IPS-15b (cell line): Measurements from ENCODE around the gene TRRAP.

ENCODE experiments used
- H3K27me3 ChIP-seq: one replicate; pipeline ENCODE4 v1.6.1; 2013; ENCODE audit warnings: low read length; ENCODE audit not compliant: control insufficient read depth, insufficient read depth
- H3K36me3 ChIP-seq: one replicate; pipeline ENCODE4 v1.6.1; 2013; ENCODE audit warnings: low read length; ENCODE audit not compliant: control insufficient read depth, insufficient read depth
- H3K4me1 ChIP-seq: one replicate; pipeline ENCODE4 v1.6.1; 2013; ENCODE audit warnings: mild to moderate bottlenecking, low read length; ENCODE audit not compliant: control insufficient read depth, insufficient read depth
- H3K4me3 ChIP-seq: one replicate; pipeline ENCODE4 v1.5.1; 2013; ENCODE audit warnings: low read depth, low read length
- H3K9ac ChIP-seq: one replicate; pipeline ENCODE4 v1.6.1; 2013; ENCODE audit warnings: low read depth, mild to moderate bottlenecking, low read length
- H3K9me3 ChIP-seq: one replicate; pipeline ENCODE4 v1.6.1; 2013; ENCODE audit warnings: mild to moderate bottlenecking, low read length; ENCODE audit not compliant: control insufficient read depth, insufficient read depth

Gene TRRAP

GRCh38 chr7:98981701-98982100 lies 103.4 kb downstream of the TRRAP start:
- H3K9ac ChIP-seq = no peak overlapping the region
- H3K4me1 ChIP-seq = no peaks in the 10 kb centered on the region
- peaks cover 56% of the 10 kb centered on the region for H3K36me3 ChIP-seq
- H3K27me3 ChIP-seq = no peaks in the 10 kb centered on the region
- no peaks in the 10 kb centered on the region for H3K9me3 ChIP-seq
- no peak overlapping the region for H3K4me3 ChIP-seq

- no peak overlapping the region for H3K9ac ChIP-seq
- H3K27me3 ChIP-seq = no peaks in the 10 kb centered on the region
- H3K4me3 ChIP-seq = no peak overlapping the region
- no peaks in the 10 kb centered on the region for H3K4me1 ChIP-seq
- H3K9me3 ChIP-seq = no peaks in the 10 kb centered on the region
- peaks cover 54% of the 10 kb centered on the region for H3K36me3 ChIP-seq
Measured at GRCh38 chr7:98982686-98983085, 104.4 kb downstream of the TRRAP start.

- H3K27me3 ChIP-seq = no peaks in the 10 kb centered on the region
- no peak overlapping the region for H3K9ac ChIP-seq
- H3K4me1 ChIP-seq = no peaks in the 10 kb centered on the region
- H3K4me3 ChIP-seq = no peak overlapping the region
- peaks cover 54% of the 10 kb centered on the region for H3K36me3 ChIP-seq
- no peaks in the 10 kb centered on the region for H3K9me3 ChIP-seq
Measured at GRCh38 chr7:98984126-98984525, 105.8 kb downstream of the TRRAP start.

- H3K4me3 ChIP-seq = no peak overlapping the region
- H3K9ac ChIP-seq = no peak overlapping the region
- H3K9me3 ChIP-seq = no peaks in the 10 kb centered on the region
- no peaks in the 10 kb centered on the region for H3K4me1 ChIP-seq
- no peaks in the 10 kb centered on the region for H3K27me3 ChIP-seq
- H3K36me3 ChIP-seq = peaks cover 64% of the 10 kb centered on the region
Measured at GRCh38 chr7:98985406-98985805, 107.1 kb downstream of the TRRAP start.

GRCh38 chr7:98985945-98986344 lies 107.6 kb downstream of the TRRAP start:
- no peaks in the 10 kb centered on the region for H3K9me3 ChIP-seq

GRCh38 chr7:98988641-98989040 lies 110.3 kb downstream of the TRRAP start:
- Histone ChIP-seq H3K9me3 (no peaks in the 10 kb centered on the region), H3K4me1 (no peaks in the 10 kb centered on the region), H3K36me3 (peaks cover 56% of the 10 kb centered on the region), H3K4me3 (no peak overlapping the region), H3K27me3 (no peaks in the 10 kb centered on the region), H3K9ac (no peak overlapping the region)

More at GRCh38 chr7:98985945-98986344, 107.6 kb downstream of the TRRAP start:
- peaks cover 64% of the 10 kb centered on the region for H3K36me3 ChIP-seq
- H3K4me1 ChIP-seq = no peaks in the 10 kb centered on the region
- no peak overlapping the region for H3K4me3 ChIP-seq
- H3K27me3 ChIP-seq = no peaks in the 10 kb centered on the region
- no peak overlapping the region for H3K9ac ChIP-seq

- H3K36me3 ChIP-seq = peaks cover 58% of the 10 kb centered on the region
- H3K4me3 ChIP-seq = no peak overlapping the region
- H3K4me1 ChIP-seq = no peaks in the 10 kb centered on the region
- H3K27me3 ChIP-seq = no peaks in the 10 kb centered on the region
- H3K9ac ChIP-seq = no peak overlapping the region
- H3K9me3 ChIP-seq = no peaks in the 10 kb centered on the region
Measured at GRCh38 chr7:98990356-98990755, 112.0 kb downstream of the TRRAP start.

GRCh38 chr7:98991141-98991540 lies 112.8 kb downstream of the TRRAP start:
- Histone ChIP-seq H3K9ac (no peak overlapping the region), H3K27me3 (no peaks in the 10 kb centered on the region), H3K4me3 (no peak overlapping the region), H3K9me3 (no peaks in the 10 kb centered on the region), H3K36me3 (peaks cover 58% of the 10 kb centered on the region), H3K4me1 (no peaks in the 10 kb centered on the region)

GRCh38 chr7:98992076-98992475 lies 113.7 kb downstream of the TRRAP start:
- Histone ChIP-seq H3K27me3 (no peaks in the 10 kb centered on the region), H3K4me1 (no peaks in the 10 kb centered on the region), H3K4me3 (no peak overlapping the region), H3K9ac (no peak overlapping the region), H3K9me3 (no peaks in the 10 kb centered on the region), H3K36me3 (peaks cover 58% of the 10 kb centered on the region)

GRCh38 chr7:98993024-98993897 lies 114.9 kb downstream of the TRRAP start:
- no peak overlapping the region for H3K4me3 ChIP-seq
- H3K9ac ChIP-seq = no peak overlapping the region
- H3K4me1 ChIP-seq = no peaks in the 10 kb centered on the region
- H3K9me3 ChIP-seq = no peaks in the 10 kb centered on the region
- no peaks in the 10 kb centered on the region for H3K27me3 ChIP-seq
- peaks cover 55% of the 10 kb centered on the region for H3K36me3 ChIP-seq

- H3K9me3 ChIP-seq = no peaks in the 10 kb centered on the region
- H3K9ac ChIP-seq = no peak overlapping the region
- H3K4me3 ChIP-seq = no peak overlapping the region
- no peaks in the 10 kb centered on the region for H3K4me1 ChIP-seq
- H3K36me3 ChIP-seq = peaks cover 48% of the 10 kb centered on the region
- H3K27me3 ChIP-seq = no peaks in the 10 kb centered on the region
Measured at GRCh38 chr7:98994046-98994944, 116.0 kb downstream of the TRRAP start.
